Measurements from ENCODE around the gene FBXL7. TPM values are rescaled to one million over a fixed set of nuclear protein-coding genes. Genes with fewer than 3 reads are reported as not detected.

FBXL7 gene
- total and polyA plus RNA-seq, 2 of the 8 experiments (the other 6 are each of a cell fraction or from before 2014, with no cell fraction given), result 17.7 to 17.8 TPM

GRCh38 chr5:15452030-15452429 lies 48.0 kb upstream of the FBXL7 start (continued):
- TF ChIP-seq RXRA (IDR thresholded peaks at IDR 0.05; ENCODE audit: insufficient read depth, low read depth, low read length) (no peak), CBX5 (IDR thresholded peaks at IDR 0.05; ENCODE audit: low read depth, low read length) (no peak), SIN3A (conservative IDR thresholded peaks at IDR 0.05 in 1 of 2, IDR thresholded peaks at IDR 0.05 in 1 of 2; ENCODE audit: low read depth in 1 of 2, low read length in 2 of 2) (no peak)

All from H1 (cell line).